Activated naive CD8-positive, alpha-beta T cell (primary cell): Measurements from ENCODE around the gene HAUS5.
A peak's percentile ranks its signal among the peaks of the same experiment; 100 is the strongest.

Experiments used
- H3K27ac Mint-ChIP-seq: one replicate; pipeline ENCODE4 v1.8.0; 2021; ENCODE audit warnings: mixed read lengths
- H3K27me3 Mint-ChIP-seq: one replicate; pipeline ENCODE4 v1.8.0; 2021; ENCODE audit warnings: mixed read lengths
- H3K36me3 Mint-ChIP-seq: one replicate; pipeline ENCODE4 v1.8.0; 2021; ENCODE audit warnings: mixed read lengths
- H3K4me1 Mint-ChIP-seq: one replicate; pipeline ENCODE4 v1.8.0; 2021; ENCODE audit warnings: low read depth, mixed read lengths
- H3K4me3 Mint-ChIP-seq: one replicate; pipeline ENCODE4 v1.8.0; 2021; ENCODE audit warnings: mild to moderate bottlenecking, mixed read lengths
- H3K9me3 Mint-ChIP-seq: one replicate; pipeline ENCODE4 v1.8.0; 2021; ENCODE audit warnings: low read depth, mixed read lengths

The HAUS5 gene

GRCh38 chr19:35665604-35666003 is 53.1 kb downstream of the HAUS5 start:
- Mint-ChIP-seq H3K27ac (peak overlapping the region; percentile 6), H3K4me1 (no peaks in the 10 kb centered on the region), H3K36me3 (no peaks in the 10 kb centered on the region), H3K27me3 (peaks cover 2% of the 10 kb centered on the region), H3K4me3 (no peak overlapping the region), H3K9me3 (no peaks in the 10 kb centered on the region)

DNA sequence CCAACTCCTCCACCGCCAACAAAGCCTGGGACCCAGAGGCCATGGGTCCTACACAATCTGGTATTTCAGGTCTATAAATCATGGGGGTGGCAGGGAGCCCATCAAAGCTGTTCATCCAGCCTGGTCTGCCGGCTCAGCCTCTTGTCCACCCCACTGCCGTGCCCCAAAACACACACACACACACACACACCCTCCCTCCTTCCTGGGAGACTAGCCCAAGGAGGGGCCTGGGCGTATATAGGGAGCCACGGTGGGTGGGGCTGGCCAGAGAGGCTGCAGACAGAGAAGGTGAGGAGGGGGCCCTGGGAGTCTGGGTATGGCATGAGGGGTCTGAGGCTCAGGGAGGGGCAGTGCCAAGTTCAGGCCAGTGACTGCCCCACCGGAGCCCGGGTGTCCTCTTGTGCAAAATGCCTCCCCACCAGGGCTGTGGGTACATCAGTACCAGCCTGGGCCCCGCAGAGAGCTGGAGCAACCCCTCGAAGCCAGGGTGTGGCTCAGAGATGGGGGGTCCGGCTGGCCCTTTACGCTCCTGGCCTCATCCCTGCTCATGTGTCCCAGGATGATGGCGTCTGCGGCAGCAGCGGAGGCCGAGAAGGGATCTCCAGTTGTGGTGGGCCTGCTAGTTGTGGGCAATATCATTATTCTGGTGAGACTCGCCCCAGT is 53.8 kb downstream of the HAUS5 start, which contains the start of gene UPK1A:
Gene UPK1A (plus strand): TSS at position 267 of the 663 bp plus-strand sequence. CDS start 296 bp downstream, at position 563.
- no peaks in the 10 kb centered on the region for H3K36me3 Mint-ChIP-seq
- H3K27me3 Mint-ChIP-seq: peaks cover 2% of the 10 kb centered on the region
- peak within 1 kb of the TSS; percentile 54 for H3K27ac Mint-ChIP-seq
- no peaks in the 10 kb centered on the region for H3K4me1 Mint-ChIP-seq
- no peak within 1 kb of the TSS for H3K4me3 Mint-ChIP-seq
- no peaks in the 10 kb centered on the region for H3K9me3 Mint-ChIP-seq

DNA sequence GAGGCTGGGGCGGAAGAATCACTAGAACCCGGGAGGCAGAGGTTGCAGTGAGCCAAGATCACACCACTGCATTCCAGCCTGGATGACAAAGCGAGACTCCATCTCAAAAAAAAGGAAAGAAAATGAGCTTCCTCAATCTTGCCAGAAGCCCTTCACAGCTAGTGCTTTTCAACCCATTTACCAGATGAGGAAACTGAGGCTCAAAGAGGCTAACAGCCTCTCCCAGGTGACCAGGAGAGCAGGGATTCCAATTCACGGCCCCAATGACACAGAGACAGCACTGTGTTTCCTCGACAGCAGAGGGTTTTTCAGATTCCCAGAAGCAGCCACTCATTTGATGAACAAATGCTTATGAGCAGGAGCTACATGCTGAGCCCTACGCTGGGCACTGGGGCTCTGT is 57.0 kb downstream of the HAUS5 start:
- Mint-ChIP-seq H3K36me3 (peaks cover 2% of the 10 kb centered on the region), H3K27ac (no peak overlapping the region), H3K27me3 (peaks cover 6% of the 10 kb centered on the region), H3K4me1 (peaks cover 8% of the 10 kb centered on the region), H3K9me3 (no peaks in the 10 kb centered on the region), H3K4me3 (no peak overlapping the region)

GRCh38 chr19:35669974-35670373 is 57.4 kb downstream of the HAUS5 start:
- Mint-ChIP-seq H3K36me3 (peaks cover 2% of the 10 kb centered on the region), H3K9me3 (no peaks in the 10 kb centered on the region), H3K4me1 (peaks cover 8% of the 10 kb centered on the region), H3K4me3 (no peak overlapping the region), H3K27me3 (peaks cover 6% of the 10 kb centered on the region), H3K27ac (no peak overlapping the region)

- H3K36me3 Mint-ChIP-seq: peaks cover 2% of the 10 kb centered on the region
- peaks cover 6% of the 10 kb centered on the region for H3K27me3 Mint-ChIP-seq
- H3K27ac Mint-ChIP-seq: no peak overlapping the region
- no peaks in the 10 kb centered on the region for H3K9me3 Mint-ChIP-seq
- no peak overlapping the region for H3K4me3 Mint-ChIP-seq
- H3K4me1 Mint-ChIP-seq: peaks cover 8% of the 10 kb centered on the region
Measured at GRCh38 chr19:35670686-35671085, 58.2 kb downstream of the HAUS5 start.

GRCh38 chr19:35671818-35672217 is 59.3 kb downstream of the HAUS5 start:
- Mint-ChIP-seq H3K9me3 (no peaks in the 10 kb centered on the region), H3K27me3 (peaks cover 6% of the 10 kb centered on the region), H3K27ac (no peak overlapping the region), H3K4me1 (peaks cover 8% of the 10 kb centered on the region), H3K4me3 (peak overlapping the region; percentile 17), H3K36me3 (peaks cover 2% of the 10 kb centered on the region)

DNA sequence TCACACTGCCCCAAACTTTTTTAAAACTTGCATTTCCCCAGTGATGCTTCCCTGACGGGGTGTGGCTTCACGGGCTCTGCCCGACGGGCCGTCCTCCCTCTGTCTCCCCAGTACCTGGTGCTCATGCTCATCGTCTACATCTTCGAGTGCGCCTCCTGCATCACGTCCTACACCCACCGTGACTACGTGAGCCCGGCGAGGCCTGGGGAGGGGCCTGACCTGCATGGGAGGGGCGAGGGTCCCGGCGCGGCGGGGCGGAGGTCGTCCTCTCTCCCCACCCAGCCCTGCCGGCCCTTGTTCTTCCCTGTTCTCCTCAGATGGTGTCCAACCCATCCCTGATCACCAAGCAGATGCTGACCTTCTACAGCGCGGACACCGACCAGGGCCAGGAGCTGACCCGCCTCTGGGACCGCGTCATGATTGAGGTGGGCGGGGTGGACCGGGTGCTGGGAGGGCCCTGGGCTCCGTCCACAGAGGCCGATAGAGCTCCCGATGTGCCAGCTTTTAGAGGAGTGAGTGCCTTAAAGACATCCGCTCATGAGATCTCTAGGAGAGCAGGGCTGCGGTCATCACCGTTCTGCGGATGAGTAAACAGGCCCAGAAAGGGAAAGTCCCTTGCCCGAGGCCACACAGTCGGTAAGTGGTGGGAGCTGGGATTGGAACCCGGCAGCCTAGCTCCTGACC is 60.7 kb downstream of the HAUS5 start:
- Mint-ChIP-seq H3K9me3 (no peaks in the 10 kb centered on the region), H3K4me1 (peaks cover 8% of the 10 kb centered on the region), H3K27me3 (peaks cover 10% of the 10 kb centered on the region), H3K27ac (no peak overlapping the region), H3K36me3 (peaks cover 5% of the 10 kb centered on the region), H3K4me3 (peak overlapping the region; percentile 76)
